ENCODE data around the gene SUCO.
A peak's percentile ranks its signal among the peaks of the same experiment; 100 is the strongest.

Gene SUCO

DNA sequence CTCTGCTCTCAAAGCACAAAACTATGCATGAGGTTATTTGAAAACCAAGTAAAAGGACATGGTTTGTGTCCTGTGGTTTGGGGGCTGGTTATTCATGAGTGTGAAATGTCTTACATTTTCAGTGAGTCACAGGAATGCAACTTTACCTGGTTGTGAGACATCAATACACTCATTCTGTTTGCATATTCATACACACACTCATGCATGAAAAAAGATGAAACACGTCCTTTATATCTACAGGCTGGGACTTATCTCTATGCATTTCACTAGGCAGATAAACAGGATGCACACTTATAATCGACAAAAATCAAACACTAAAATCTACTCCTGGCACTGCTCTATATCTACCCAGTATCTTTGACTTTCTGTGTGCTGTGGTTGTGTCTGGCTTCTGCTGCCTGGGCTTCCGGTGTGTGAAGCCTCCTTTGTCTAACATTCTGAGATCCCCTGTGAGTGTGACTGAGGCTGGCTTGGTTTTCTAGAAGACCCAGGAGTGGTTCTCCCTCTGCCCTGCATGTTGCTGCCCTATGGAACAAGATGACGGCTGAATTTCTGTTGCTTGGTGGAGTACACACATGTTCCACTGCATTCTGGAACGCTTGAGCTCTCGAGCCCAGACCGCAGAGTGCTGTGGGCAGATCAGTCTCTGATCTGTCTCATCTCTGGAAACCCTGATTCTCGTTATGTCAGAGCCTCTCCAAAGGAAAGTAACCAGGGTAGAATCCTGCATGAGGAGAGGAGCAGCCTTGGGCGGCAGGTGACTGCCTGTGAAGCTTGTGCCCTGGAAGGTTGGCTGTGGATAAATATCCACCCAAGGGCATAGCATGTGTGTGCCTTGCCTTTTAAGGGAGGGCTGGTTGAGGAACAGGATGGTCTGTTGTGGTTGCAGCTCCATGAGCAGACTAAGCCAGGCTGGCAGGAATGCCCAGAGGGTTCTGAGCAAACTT, 106.2 kb downstream of the SUCO start:
- Histone ChIP-seq H3K27ac (ENCODE audit: low read depth, low read length) (peak overlapping the region; percentile 86), H3K4me3 (ENCODE audit: low read depth, low read length) (peak overlapping the region; percentile 5; the same call in 1 of the 2 replicates), H3K36me3 (ENCODE audit: insufficient read depth, low read length) (no peaks in the 10 kb centered on the region), H3K79me2 (ENCODE audit: control insufficient read depth, insufficient read depth, low read length, unreplicated experiment) (no peaks in the 10 kb centered on the region), H2AFZ (ENCODE audit: low read length, unreplicated experiment) (peak overlapping the region; percentile 43), H3K27me3 (ENCODE audit: insufficient read depth, low read length) (no peaks in the 10 kb centered on the region), H3K4me1 (ENCODE audit: control insufficient read depth, insufficient read depth, low read length, unreplicated experiment) (peaks cover 39% of the 10 kb centered on the region)

- Histone ChIP-seq H3K36me3 (ENCODE audit: insufficient read depth, low read length) (no peaks in the 10 kb centered on the region), H3K27ac (ENCODE audit: low read depth, low read length) (no peak overlapping the region), H3K4me1 (ENCODE audit: control insufficient read depth, insufficient read depth, low read length, unreplicated experiment) (peaks cover 39% of the 10 kb centered on the region), H3K27me3 (ENCODE audit: insufficient read depth, low read length) (no peaks in the 10 kb centered on the region), H3K4me3 (ENCODE audit: low read depth, low read length) (no peak overlapping the region), H2AFZ (ENCODE audit: low read length, unreplicated experiment) (no peak overlapping the region), H3K79me2 (ENCODE audit: control insufficient read depth, insufficient read depth, low read length, unreplicated experiment) (no peaks in the 10 kb centered on the region)
Observed at GRCh38 chr1:172640111-172640510, 107.2 kb downstream of the SUCO start.

GRCh38 chr1:172641492-172641891, 108.5 kb downstream of the SUCO start:
- no peaks in the 10 kb centered on the region for H3K27me3 ChIP-seq (ENCODE audit: insufficient read depth, low read length)
- H3K4me3 ChIP-seq (ENCODE audit: low read depth, low read length): no peak overlapping the region
- H3K36me3 ChIP-seq (ENCODE audit: insufficient read depth, low read length): no peaks in the 10 kb centered on the region
- H3K79me2 ChIP-seq (ENCODE audit: control insufficient read depth, insufficient read depth, low read length, unreplicated experiment): no peaks in the 10 kb centered on the region
- no peak overlapping the region for H2AFZ ChIP-seq (ENCODE audit: low read length, unreplicated experiment)
- no peak overlapping the region for H3K27ac ChIP-seq (ENCODE audit: low read depth, low read length)
- peaks cover 39% of the 10 kb centered on the region for H3K4me1 ChIP-seq (ENCODE audit: control insufficient read depth, insufficient read depth, low read length, unreplicated experiment)

DNA sequence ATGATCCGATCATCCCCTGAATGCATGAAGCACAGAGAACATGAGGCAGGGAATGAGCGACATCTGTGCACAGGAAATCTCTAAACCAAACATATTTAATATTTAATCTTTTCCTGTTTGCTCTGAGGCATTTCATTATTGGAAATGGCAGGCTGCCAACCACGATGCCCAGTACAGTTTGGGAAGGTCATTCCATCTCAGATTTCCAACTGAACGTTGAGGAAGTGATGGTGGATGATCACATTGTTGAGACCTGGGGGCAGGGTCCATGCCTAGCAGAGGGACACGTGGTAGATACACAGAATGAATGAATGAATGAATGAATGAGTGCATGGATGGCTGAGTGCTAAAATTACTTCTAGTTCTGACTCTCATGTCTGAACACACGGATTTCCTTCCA, 110.0 kb downstream of the SUCO start:
- no peak overlapping the region for H3K27ac ChIP-seq (ENCODE audit: low read depth, low read length)
- peak overlapping the region; percentile 46 for H2AFZ ChIP-seq (ENCODE audit: low read length, unreplicated experiment)
- no peaks in the 10 kb centered on the region for H3K27me3 ChIP-seq (ENCODE audit: insufficient read depth, low read length)
- H3K4me1 ChIP-seq (ENCODE audit: control insufficient read depth, insufficient read depth, low read length, unreplicated experiment): peaks cover 30% of the 10 kb centered on the region
- no peaks in the 10 kb centered on the region for H3K79me2 ChIP-seq (ENCODE audit: control insufficient read depth, insufficient read depth, low read length, unreplicated experiment)
- H3K36me3 ChIP-seq (ENCODE audit: insufficient read depth, low read length): no peaks in the 10 kb centered on the region
- H3K4me3 ChIP-seq (ENCODE audit: low read depth, low read length): no peak overlapping the region

DNA sequence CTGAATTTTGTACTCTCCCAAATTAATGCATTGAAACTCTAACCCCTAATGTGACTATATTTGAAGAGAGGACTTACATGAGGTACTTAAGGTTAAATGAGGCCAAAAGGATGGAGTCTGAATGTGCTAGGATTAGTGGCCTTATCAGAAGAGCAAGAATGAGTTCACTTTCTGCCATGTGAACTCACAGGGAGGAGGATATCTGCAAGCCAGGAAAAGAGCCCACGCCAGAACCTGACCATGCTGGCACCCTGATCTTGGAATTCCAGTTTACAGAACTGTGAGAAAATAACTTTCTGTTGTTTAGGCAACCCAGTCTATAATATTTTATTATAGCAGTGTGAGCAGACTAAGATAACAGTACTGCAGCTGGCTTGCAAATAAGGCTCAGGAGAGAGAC, 113.7 kb downstream of the SUCO start:
- Histone ChIP-seq H3K4me3 (ENCODE audit: low read depth, low read length) (no peak overlapping the region), H3K79me2 (ENCODE audit: control insufficient read depth, insufficient read depth, low read length, unreplicated experiment) (no peaks in the 10 kb centered on the region), H3K4me1 (ENCODE audit: control insufficient read depth, insufficient read depth, low read length, unreplicated experiment) (peaks cover 13% of the 10 kb centered on the region), H3K36me3 (ENCODE audit: insufficient read depth, low read length) (no peaks in the 10 kb centered on the region), H2AFZ (ENCODE audit: low read length, unreplicated experiment) (no peak overlapping the region), H3K27me3 (ENCODE audit: insufficient read depth, low read length) (no peaks in the 10 kb centered on the region), H3K27ac (ENCODE audit: low read depth, low read length) (no peak overlapping the region)

DNA sequence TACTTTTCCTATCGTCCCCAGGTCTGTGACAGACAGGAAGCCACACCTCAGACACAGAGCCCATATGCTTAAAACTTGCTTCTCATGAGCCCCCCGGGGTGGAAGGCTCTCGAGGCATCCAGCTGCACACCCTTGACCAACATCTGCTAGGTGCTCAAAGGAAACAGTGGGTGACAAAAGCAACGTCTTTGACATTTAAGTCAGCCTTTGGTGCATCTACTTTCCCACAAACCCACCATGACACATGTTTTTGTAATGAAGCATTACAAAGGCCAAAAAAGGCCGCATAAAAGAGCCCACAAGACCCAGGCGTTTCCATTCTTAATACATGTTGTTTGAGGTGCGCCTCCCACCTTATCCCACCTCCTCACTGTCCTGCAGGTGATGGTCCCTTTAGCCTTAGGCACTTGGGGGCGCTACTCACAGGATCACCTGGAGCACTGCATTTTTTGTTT, 114.2 kb downstream of the SUCO start:
- no peaks in the 10 kb centered on the region for H3K79me2 ChIP-seq (ENCODE audit: control insufficient read depth, insufficient read depth, low read length, unreplicated experiment)
- peaks cover 13% of the 10 kb centered on the region for H3K4me1 ChIP-seq (ENCODE audit: control insufficient read depth, insufficient read depth, low read length, unreplicated experiment)
- H3K4me3 ChIP-seq (ENCODE audit: low read depth, low read length): no peak overlapping the region
- no peak overlapping the region for H2AFZ ChIP-seq (ENCODE audit: low read length, unreplicated experiment)
- H3K36me3 ChIP-seq (ENCODE audit: insufficient read depth, low read length): no peaks in the 10 kb centered on the region
- H3K27ac ChIP-seq (ENCODE audit: low read depth, low read length): no peak overlapping the region
- H3K27me3 ChIP-seq (ENCODE audit: insufficient read depth, low read length): no peaks in the 10 kb centered on the region

- Histone ChIP-seq H3K27ac (ENCODE audit: low read depth, low read length) (no peak overlapping the region), H2AFZ (ENCODE audit: low read length, unreplicated experiment) (no peak overlapping the region), H3K27me3 (ENCODE audit: insufficient read depth, low read length) (no peaks in the 10 kb centered on the region), H3K36me3 (ENCODE audit: insufficient read depth, low read length) (no peaks in the 10 kb centered on the region), H3K79me2 (ENCODE audit: control insufficient read depth, insufficient read depth, low read length, unreplicated experiment) (no peaks in the 10 kb centered on the region), H3K4me3 (ENCODE audit: low read depth, low read length) (no peak overlapping the region), H3K4me1 (ENCODE audit: control insufficient read depth, insufficient read depth, low read length, unreplicated experiment) (peaks cover 9% of the 10 kb centered on the region)
Observed at GRCh38 chr1:172647987-172648386, 115.0 kb downstream of the SUCO start.

- H3K4me3 ChIP-seq (ENCODE audit: low read depth, low read length): no peak overlapping the region
- no peak overlapping the region for H2AFZ ChIP-seq (ENCODE audit: low read length, unreplicated experiment)
- H3K27me3 ChIP-seq (ENCODE audit: insufficient read depth, low read length): no peaks in the 10 kb centered on the region
- peaks cover 13% of the 10 kb centered on the region for H3K4me1 ChIP-seq (ENCODE audit: control insufficient read depth, insufficient read depth, low read length, unreplicated experiment)
- H3K79me2 ChIP-seq (ENCODE audit: control insufficient read depth, insufficient read depth, low read length, unreplicated experiment): no peaks in the 10 kb centered on the region
- H3K27ac ChIP-seq (ENCODE audit: low read depth, low read length): no peak overlapping the region
- H3K36me3 ChIP-seq (ENCODE audit: insufficient read depth, low read length): no peaks in the 10 kb centered on the region
Observed at GRCh38 chr1:172650474-172651193, 117.7 kb downstream of the SUCO start.

DNA sequence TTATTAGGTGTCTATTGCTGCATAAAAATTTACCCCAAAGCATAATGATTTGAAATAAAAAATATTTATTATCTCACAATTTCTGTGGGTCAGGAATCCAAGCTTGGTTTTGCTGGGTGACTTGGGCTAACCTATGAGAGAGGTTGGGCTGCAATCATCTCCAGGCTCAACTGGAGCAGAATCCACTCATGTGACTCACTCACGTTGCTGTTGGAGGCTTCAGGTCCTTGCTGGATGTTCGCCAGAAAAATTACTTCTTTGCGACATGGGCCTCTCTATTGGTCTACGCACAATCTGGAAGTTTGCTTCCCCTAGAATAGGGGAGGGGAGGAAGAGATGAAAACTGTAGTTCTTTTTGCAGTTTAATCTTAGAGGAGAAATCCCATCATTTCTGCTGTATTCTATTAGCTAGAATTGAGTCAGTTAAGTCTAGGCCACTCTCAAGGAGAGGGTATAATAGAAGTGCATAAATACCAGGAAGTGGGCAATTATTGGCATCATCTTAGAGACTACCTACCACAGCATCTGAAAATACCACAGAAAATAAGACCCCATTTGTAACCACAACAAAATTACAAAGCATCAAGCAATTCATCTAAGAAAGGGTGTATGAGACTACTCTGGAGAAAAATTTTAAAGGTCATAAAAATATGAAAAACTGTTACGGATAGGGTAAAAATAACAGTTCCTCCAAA, 120.2 kb downstream of the SUCO start:
- Histone ChIP-seq H3K4me3 (ENCODE audit: low read depth, low read length) (no peak overlapping the region), H3K36me3 (ENCODE audit: insufficient read depth, low read length) (no peaks in the 10 kb centered on the region), H3K79me2 (ENCODE audit: control insufficient read depth, insufficient read depth, low read length, unreplicated experiment) (no peaks in the 10 kb centered on the region), H3K27me3 (ENCODE audit: insufficient read depth, low read length) (no peaks in the 10 kb centered on the region), H2AFZ (ENCODE audit: low read length, unreplicated experiment) (no peak overlapping the region), H3K27ac (ENCODE audit: low read depth, low read length) (no peak overlapping the region), H3K4me1 (ENCODE audit: control insufficient read depth, insufficient read depth, low read length, unreplicated experiment) (peaks cover 13% of the 10 kb centered on the region)

DNA sequence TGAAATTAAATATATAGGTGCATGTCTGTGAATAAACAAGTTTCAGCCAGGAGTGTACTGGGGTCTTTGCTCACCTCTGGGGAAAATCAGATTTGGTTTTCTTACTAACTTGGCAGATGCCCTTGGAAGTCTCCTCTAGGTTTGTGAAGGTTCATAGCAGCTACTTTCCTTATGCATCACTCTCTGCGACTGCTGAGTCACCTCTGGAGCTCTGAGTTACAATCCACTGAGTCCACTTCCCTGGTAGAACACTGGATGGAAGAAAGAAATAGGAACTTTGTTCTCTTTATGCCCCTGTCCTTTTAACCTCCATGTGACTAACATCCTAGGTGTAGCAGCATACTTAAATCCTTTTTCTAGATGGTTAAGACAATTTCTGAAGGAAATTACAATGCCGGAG, 121.6 kb downstream of the SUCO start:
- no peak overlapping the region for H3K4me3 ChIP-seq (ENCODE audit: low read depth, low read length)
- H3K36me3 ChIP-seq (ENCODE audit: insufficient read depth, low read length): no peaks in the 10 kb centered on the region
- no peak overlapping the region for H2AFZ ChIP-seq (ENCODE audit: low read length, unreplicated experiment)
- no peaks in the 10 kb centered on the region for H3K79me2 ChIP-seq (ENCODE audit: control insufficient read depth, insufficient read depth, low read length, unreplicated experiment)
- peaks cover 13% of the 10 kb centered on the region for H3K4me1 ChIP-seq (ENCODE audit: control insufficient read depth, insufficient read depth, low read length, unreplicated experiment)
- H3K27me3 ChIP-seq (ENCODE audit: insufficient read depth, low read length): no peaks in the 10 kb centered on the region
- peak overlapping the region; percentile 41 for H3K27ac ChIP-seq (ENCODE audit: low read depth, low read length)
